ENCODE measurements around the gene ETS1. TPM values are rescaled to one million over a fixed set of nuclear protein-coding genes. Genes with fewer than 3 reads are reported as not detected.

ETS1 gene
- polyA plus RNA-seq, 2 of the 4 experiments (the other 2 are of a cell fraction), result 14.5 to 18.8 TPM

GRCh38 chr11:128465531-128465930 is 121.8 kb downstream of the ETS1 start:
- CTCF ChIA-PET, result interaction anchor here (1.2 kb wide), 1 partner anchor 293 kb away, joined by 4 read pairs; no protein-coding TSS in a partner anchor
- no peak for TF ChIP-seq PBX3 (IDR thresholded peaks at IDR 0.05)
- no peak for TF ChIP-seq CHD2 (IDR thresholded peaks at IDR 0.05; ENCODE audit: low read length, partially characterized antibody)
- TF ChIP-seq HOXB5 (CRISPR knock-in tag; IDR thresholded peaks at IDR 0.05), result no peak
- TF ChIP-seq RFX5 (IDR thresholded peaks at IDR 0.05), result no peak
- Histone ChIP-seq H3K27ac (no peak overlapping the region), H3K4me3 (no peak overlapping the region), H3K4me2 (no peak overlapping the region), H3K4me1 (peaks cover 22% of the 10 kb centered on the region), H3K9me3 (no peaks in the 10 kb centered on the region)
- DNase-seq (ENCODE audit: low read depth in 1 of 2, low spot score in 1 of 2) (no peak), FAIRE-seq (no peak), ATAC-seq (no peak)
- POLR2A ChIA-PET, result no interaction called here
- WGBS (ENCODE audit: missing lambda C conversion rate), result 95% methylated on average over 9 of the region's 9 CpGs

- H3K4me2 ChIP-seq, result no peak overlapping the region
- H3K4me1 ChIP-seq, result peaks cover 22% of the 10 kb centered on the region
- H3K27ac ChIP-seq, result no peak overlapping the region
- POLR2A ChIA-PET, result no interaction called here
- no peaks in the 10 kb centered on the region for H3K9me3 ChIP-seq
- CTCF ChIA-PET, result interaction anchor here (1.2 kb wide), 1 partner anchor 293 kb away, joined by 4 read pairs; no protein-coding TSS in a partner anchor
- H3K4me3 ChIP-seq, result no peak overlapping the region
- 92% methylated on average over 10 of the region's 10 CpGs for WGBS (ENCODE audit: missing lambda C conversion rate)
- DNase-seq (ENCODE audit: low read depth in 1 of 2, low spot score in 1 of 2) (no peak), FAIRE-seq (no peak), ATAC-seq (no peak)
- TF ChIP-seq EHMT2 (IDR thresholded peaks at IDR 0.05; ENCODE audit: low read depth) (no peak), JUN (IDR thresholded peaks at IDR 0.05) (no peak), POLR2A (IDR thresholded peaks at IDR 0.05; ENCODE audit: low read length) (no peak), HOXB13 (CRISPR knock-in tag; IDR thresholded peaks at IDR 0.05; ENCODE audit: low read depth) (no peak), SMC3 (IDR thresholded peaks at IDR 0.05) (no peak), RCOR1 (IDR thresholded peaks at IDR 0.05; ENCODE audit: low read depth, low read length) (no peak), FOXS1 (CRISPR knock-in tag; IDR thresholded peaks at IDR 0.05) (no peak), CTCF (IDR thresholded peaks at IDR 0.05) (no peak), HES2 (IDR thresholded peaks at IDR 0.05) (no peak), BCL3 (IDR thresholded peaks at IDR 0.05) (no peak), CEBPB (IDR thresholded peaks at IDR 0.05) (no peak), TFCP2L1 (CRISPR knock-in tag; IDR thresholded peaks at IDR 0.05) (no peak), CBX8 (IDR thresholded peaks at IDR 0.05) (no peak), FOSB (CRISPR knock-in tag; IDR thresholded peaks at IDR 0.05) (no peak), CHD4 (IDR thresholded peaks at IDR 0.05; ENCODE audit: borderline replicate concordance) (no peak), FOSL2 (IDR thresholded peaks at IDR 0.05) (no peak), FOSL2 (CRISPR knock-in tag; IDR thresholded peaks at IDR 0.05) (no peak), KDM1A (IDR thresholded peaks at IDR 0.05; ENCODE audit: low read depth) (no peak), HOXB5 (CRISPR knock-in tag; IDR thresholded peaks at IDR 0.05) (no peak), ZSCAN20 (CRISPR knock-in tag; IDR thresholded peaks at IDR 0.05) (no peak)
These were observed 122.4 kb downstream of the ETS1 start for GRCh38 chr11:128464878-128465450.

All from A549 (cell line).